PFSK-1 (cell line): ENCODE data around the gene TMEM150B.

Experiments
- POLR2AphosphoS5 ChIP-seq: IDR thresholded peaks from 2 replicates; pipeline ENCODE4 v1.6.1; 2012; ENCODE audit warnings: low read depth, mild to moderate bottlenecking, control low read depth, low read length, moderate library complexity
- SIN3A ChIP-seq: IDR thresholded peaks from 2 replicates; pipeline ENCODE4 v1.6.1; 2012; ENCODE audit warnings: mild to moderate bottlenecking, low read length, moderate library complexity, borderline replicate concordance; ENCODE audit not compliant: insufficient read depth
- TAF1 ChIP-seq: IDR thresholded peaks from 2 replicates; pipeline ENCODE4 v1.6.1; 2012; ENCODE audit warnings: low read length, control low read depth, borderline replicate concordance; ENCODE audit not compliant: insufficient read depth
- TF ChIP-seq, protein P1 (sequence below), 2 experiments: IDR thresholded peaks; 2 replicates each; pipeline versions ENCODE4 v1.6.1 to v1.8.0; 2011 to 2012; ENCODE audit warnings: low read depth in 2 of 2, low read length in 2 of 2, control low read depth in 1 of 2, inconsistent platforms in 1 of 2, mild to moderate bottlenecking in 1 of 2, moderate library complexity in 1 of 2; ENCODE audit not compliant: insufficient read depth in 1 of 2

DNA sequence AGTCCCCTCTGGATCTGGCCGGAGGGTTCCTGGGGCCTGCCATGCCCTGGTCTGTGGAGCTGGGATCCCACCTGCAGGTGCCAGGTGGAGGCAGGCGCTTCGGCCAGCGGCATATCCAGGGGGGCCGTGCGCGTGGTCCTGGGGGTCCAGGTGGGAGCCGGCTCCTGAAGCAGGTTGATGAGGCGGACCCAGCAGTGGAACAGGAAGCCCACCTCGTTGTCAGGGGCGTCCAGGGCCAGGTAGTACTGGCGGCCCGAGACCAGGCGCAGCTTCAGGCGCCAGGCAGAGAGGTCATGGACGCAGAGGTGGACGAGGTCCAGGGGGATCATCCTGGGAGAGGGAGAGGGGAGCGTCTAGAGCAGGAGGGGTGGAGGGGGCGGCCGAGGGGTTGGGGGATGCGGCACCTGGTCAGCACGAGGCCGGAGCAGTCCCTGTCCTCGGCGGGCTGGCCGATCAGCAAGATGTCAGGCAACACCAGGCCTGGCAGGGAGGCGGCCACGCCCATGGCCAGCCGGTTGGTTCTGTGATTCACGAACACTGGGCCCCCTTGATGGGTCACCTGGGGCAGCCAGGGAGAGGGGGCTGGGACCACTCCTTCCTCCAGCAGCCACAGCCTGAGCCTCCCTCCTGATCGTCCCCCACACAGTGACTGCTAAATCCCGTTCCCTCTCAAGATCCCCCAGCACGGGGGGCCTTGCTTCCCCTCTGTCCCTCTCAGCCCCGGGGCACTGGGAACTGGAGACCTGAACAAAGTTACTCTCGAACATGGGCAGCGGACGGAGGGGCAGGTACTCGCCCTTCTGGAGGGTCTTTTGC is 37.2 kb upstream of the TMEM150B start:
- TF ChIP-seq SIN3A (no peak), POLR2AphosphoS5 (no peak), TAF1 (no peak)
- TF ChIP-seq, protein P1, sequence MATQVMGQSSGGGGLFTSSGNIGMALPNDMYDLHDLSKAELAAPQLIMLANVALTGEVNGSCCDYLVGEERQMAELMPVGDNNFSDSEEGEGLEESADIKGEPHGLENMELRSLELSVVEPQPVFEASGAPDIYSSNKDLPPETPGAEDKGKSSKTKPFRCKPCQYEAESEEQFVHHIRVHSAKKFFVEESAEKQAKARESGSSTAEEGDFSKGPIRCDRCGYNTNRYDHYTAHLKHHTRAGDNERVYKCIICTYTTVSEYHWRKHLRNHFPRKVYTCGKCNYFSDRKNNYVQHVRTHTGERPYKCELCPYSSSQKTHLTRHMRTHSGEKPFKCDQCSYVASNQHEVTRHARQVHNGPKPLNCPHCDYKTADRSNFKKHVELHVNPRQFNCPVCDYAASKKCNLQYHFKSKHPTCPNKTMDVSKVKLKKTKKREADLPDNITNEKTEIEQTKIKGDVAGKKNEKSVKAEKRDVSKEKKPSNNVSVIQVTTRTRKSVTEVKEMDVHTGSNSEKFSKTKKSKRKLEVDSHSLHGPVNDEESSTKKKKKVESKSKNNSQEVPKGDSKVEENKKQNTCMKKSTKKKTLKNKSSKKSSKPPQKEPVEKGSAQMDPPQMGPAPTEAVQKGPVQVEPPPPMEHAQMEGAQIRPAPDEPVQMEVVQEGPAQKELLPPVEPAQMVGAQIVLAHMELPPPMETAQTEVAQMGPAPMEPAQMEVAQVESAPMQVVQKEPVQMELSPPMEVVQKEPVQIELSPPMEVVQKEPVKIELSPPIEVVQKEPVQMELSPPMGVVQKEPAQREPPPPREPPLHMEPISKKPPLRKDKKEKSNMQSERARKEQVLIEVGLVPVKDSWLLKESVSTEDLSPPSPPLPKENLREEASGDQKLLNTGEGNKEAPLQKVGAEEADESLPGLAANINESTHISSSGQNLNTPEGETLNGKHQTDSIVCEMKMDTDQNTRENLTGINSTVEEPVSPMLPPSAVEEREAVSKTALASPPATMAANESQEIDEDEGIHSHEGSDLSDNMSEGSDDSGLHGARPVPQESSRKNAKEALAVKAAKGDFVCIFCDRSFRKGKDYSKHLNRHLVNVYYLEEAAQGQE (IDR thresholded peaks at IDR 0.05; ENCODE audit: insufficient read depth in 1 of 2, low read depth in 2 of 2, low read length in 2 of 2), result no peak
